Skeletal muscle tissue (tissue), 4 donors: ENCODE results near the gene DHRS3. TPM values are rescaled to one million over a fixed set of nuclear protein-coding genes. Genes with fewer than 3 reads are reported as not detected.
"Not testable (repeated sequence)": the region's sequence is repeated elsewhere in the genome, so short reads cannot be mapped to it uniquely, and the experiment has no call there.

ENCODE experiments used
- H3K27ac ChIP-seq: one replicate; pipeline ENCODE4 v1.7.0; 2013; ENCODE audit warnings: mild to moderate bottlenecking, low read depth, low read length, inconsistent platforms
- H3K27me3 ChIP-seq, 3 donors: one replicate each; pipeline ENCODE4 v1.7.0; 2013; ENCODE audit warnings: low read length in 3 of 3; ENCODE audit not compliant: control insufficient read depth in 3 of 3, insufficient read depth in 3 of 3
- H3K36me3 ChIP-seq, 3 donors: one replicate each; pipeline ENCODE4 v1.7.0; 2013; ENCODE audit warnings: low read length in 3 of 3; ENCODE audit not compliant: control insufficient read depth in 3 of 3, insufficient read depth in 3 of 3
- H3K4me1 ChIP-seq, 3 donors: one replicate each; pipeline ENCODE4 v1.7.0; 2013; ENCODE audit warnings: low read length in 3 of 3, mild to moderate bottlenecking in 3 of 3; ENCODE audit not compliant: control insufficient read depth in 3 of 3, insufficient read depth in 3 of 3
- H3K4me3 ChIP-seq, 3 donors: one replicate each; pipeline ENCODE4 v1.7.0; 2013; ENCODE audit warnings: low read length in 3 of 3
- H3K9ac ChIP-seq, 3 donors: one replicate each; pipeline ENCODE4 v1.7.0; 2013; ENCODE audit warnings: low read length in 3 of 3, mild to moderate bottlenecking in 3 of 3, moderate library complexity in 2 of 3, low read depth in 1 of 3
- H3K9me3 ChIP-seq, 3 donors: one replicate each; pipeline ENCODE4 v1.7.0; 2013; ENCODE audit warnings: low read length in 3 of 3; ENCODE audit not compliant: control insufficient read depth in 3 of 3
- total RNA-seq: library from RNA; depleted of rRNA; stranded (reverse); fragments of >200 nt; gene quantifications from one replicate; pipeline ENCODE4 v1.2.3, GENCODE V29; 2014
- donor health status: Osteomylitis.

The DHRS3 gene
- total RNA-seq, 1 donor from 2014 or later: 37.6 TPM

- Histone ChIP-seq H3K9ac (peak overlapping the region in 1 of 3 donors; percentile 6), H3K9me3 (no peaks in the 10 kb centered on the region), H3K4me3 (no peak overlapping the region), H3K27me3 (no peaks in the 10 kb centered on the region), H3K36me3 (peaks cover 28 to 40% (median 33%) of the 10 kb centered on the region in 3 donors), H3K4me1 (peaks cover 10 to 20% (median 15%) of the 10 kb centered on the region in 3 donors), H3K27ac (no peak overlapping the region)
Measured at GRCh38 chr1:12567288-12567819, 50.7 kb downstream of the DHRS3 start.

DNA sequence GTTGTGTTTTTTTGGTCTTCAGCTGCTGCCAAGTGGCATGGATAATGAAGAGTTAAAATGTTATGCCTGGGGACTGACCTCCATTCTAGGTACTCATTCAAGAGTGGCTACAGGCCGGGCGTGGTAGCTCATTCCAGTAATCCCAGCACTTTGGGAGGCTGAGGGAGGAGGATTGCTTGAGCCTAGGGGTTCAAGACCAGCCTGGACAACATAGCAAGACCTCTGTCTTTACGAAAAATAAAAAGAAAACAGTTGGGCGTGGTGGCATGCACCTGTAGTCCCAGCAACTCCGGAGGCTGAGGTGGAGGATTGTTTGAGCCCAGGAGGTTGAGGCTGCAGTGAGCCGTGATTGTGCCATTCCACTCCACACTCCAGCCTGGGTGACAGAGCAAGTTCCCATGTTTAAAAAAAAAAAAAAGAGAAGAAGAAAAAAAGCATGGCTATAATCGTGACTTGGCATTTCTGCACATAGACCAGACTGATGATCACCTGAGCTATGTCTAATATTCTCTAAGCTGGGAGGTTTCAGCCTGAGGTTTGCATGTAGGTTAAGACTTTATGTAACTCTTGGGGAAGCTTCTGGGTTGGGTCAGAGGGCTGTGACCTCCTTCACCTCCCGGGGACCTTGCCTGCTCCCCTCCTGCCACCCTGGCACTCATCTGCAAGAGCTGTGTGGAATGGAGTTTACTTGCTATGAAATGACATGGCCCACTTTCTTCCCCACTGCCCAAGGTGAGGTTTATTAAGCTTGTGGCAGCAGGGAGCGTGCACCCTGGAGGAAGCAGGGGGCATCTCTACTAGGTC lies 51.3 kb downstream of the DHRS3 start:
- Histone ChIP-seq H3K36me3 (peaks cover 28 to 40% (median 32%) of the 10 kb centered on the region in 3 donors), H3K9ac (peak overlapping the region in 1 of 3 donors; percentile 6), H3K4me1 (peaks cover 10 to 20% (median 15%) of the 10 kb centered on the region in 3 donors), H3K9me3 (no peaks in the 10 kb centered on the region), H3K27me3 (no peaks in the 10 kb centered on the region), H3K27ac (no peak overlapping the region), H3K4me3 (no peak overlapping the region)

DNA sequence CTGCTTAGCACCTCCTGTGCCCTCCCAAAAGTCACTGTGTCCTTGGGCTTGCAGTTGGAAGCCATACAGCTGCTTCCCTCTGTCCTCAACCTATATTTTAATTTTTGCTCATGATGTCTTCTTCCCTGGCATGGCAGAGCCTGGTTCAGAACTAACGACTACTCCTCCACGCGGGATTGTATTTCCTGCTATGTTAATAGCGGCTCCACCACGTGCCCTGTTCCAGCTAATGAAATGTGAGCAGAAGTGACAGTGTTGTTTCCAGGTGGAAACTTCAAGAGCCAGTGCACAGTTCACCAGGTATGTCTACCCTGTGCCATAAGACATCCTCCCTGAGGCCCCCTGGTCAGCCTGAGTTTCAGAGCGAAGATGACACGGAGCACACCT lies 52.1 kb downstream of the DHRS3 start:
- Histone ChIP-seq H3K27ac (peak overlapping the region; percentile 2), H3K4me1 (peaks cover 10 to 20% (median 15%) of the 10 kb centered on the region in 3 donors), H3K9ac (no peak overlapping the region), H3K4me3 (no peak overlapping the region), H3K27me3 (no peaks in the 10 kb centered on the region), H3K36me3 (peaks cover 25 to 35% (median 29%) of the 10 kb centered on the region in 3 donors), H3K9me3 (no peaks in the 10 kb centered on the region)

DNA sequence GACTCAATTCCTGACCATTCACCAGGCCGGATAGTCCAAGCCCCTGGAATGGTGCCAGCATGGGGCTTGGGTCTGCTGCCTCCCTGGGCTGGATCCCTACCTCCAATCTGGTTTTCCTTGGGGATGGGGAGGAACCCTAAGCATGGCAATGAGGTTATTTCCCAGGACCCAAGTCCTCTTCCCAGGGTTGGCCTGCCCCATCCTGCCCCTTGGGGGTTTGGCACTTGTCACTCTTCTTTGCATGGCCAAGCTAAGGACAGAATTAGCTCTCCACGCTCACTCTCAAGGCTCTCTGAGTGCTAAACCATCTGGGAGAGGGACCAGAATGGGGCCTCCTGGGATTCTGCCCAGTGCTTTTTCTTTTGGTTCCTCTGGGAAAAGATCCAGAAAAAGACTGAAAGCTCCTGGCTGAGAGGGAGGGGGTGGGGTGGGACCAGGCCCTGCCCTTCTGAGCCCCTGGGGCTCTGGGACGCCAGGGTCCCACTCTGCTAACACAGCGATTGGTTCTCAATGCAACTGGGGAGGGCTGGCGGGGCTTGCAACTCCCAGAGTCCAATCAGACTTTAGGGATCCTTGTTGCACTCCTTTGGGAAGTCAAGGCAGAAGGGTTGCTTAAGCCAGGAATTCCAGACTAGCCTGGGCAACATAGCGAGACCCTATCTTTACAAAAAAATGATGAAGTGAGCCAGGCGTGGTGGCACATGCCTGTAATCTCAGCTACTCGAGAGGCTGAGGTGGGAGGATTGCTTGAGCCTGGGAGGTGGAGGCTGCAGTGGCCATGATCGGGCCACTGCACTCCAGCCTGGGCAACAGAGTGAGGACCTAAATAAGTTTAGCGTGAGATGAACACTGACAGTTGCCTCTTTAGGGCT lies 52.7 kb downstream of the DHRS3 start:
- no peaks in the 10 kb centered on the region for H3K9me3 ChIP-seq

GRCh38 chr1:12564251-12564650 lies 53.8 kb downstream of the DHRS3 start:
- Histone ChIP-seq H3K36me3 (peaks cover 13 to 23% (median 17%) of the 10 kb centered on the region in 3 donors), H3K4me1 (peaks cover 10 to 20% (median 15%) of the 10 kb centered on the region in 3 donors)
- not testable (repeated sequence) for H3K27ac ChIP-seq, H3K9me3 ChIP-seq, H3K4me3 ChIP-seq, H3K27me3 ChIP-seq, H3K9ac ChIP-seq

More for the DNA sequence above, 52.7 kb downstream of the DHRS3 start:
- Histone ChIP-seq H3K4me3 (peak overlapping the region in 1 of 3 donors; percentile 41), H3K9ac (peak overlapping the region in 1 of 3 donors; percentile 16), H3K36me3 (peaks cover 19 to 28% (median 23%) of the 10 kb centered on the region in 3 donors), H3K4me1 (peaks cover 10 to 20% (median 15%) of the 10 kb centered on the region in 3 donors), H3K27me3 (no peaks in the 10 kb centered on the region), H3K27ac (peak overlapping the region; percentile 2)

GRCh38 chr1:12562955-12563576 lies 54.9 kb downstream of the DHRS3 start:
- Histone ChIP-seq H3K9me3 (no peaks in the 10 kb centered on the region), H3K36me3 (peaks cover 11 to 16% (median 14%) of the 10 kb centered on the region in 3 donors), H3K4me1 (peaks cover 14 to 22% (median 15%) of the 10 kb centered on the region in 3 donors), H3K9ac (no peak overlapping the region), H3K27ac (no peak overlapping the region), H3K27me3 (no peaks in the 10 kb centered on the region), H3K4me3 (no peak overlapping the region)

DNA sequence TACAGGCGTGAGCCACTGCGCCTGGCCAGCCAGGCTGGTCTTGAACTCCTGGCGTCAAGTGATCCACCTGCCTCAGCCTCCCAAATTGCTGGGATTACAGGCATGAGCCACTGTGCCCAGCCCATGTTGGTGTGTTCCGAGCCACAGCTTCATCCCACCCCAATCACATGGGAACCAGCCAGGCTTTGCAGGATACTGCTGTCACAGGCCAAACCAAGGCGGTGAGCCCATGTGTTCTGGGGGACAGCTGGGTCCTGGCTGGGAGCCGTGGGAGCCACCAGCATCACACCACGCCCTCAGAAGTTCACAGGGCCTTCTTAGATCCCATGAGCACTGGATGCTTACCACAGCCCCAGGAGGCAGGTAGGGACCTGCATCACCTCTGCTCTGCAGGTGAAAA lies 56.9 kb downstream of the DHRS3 start:
- no peak overlapping the region for H3K9ac ChIP-seq
- peaks cover 0 to under 1% (median 0%) of the 10 kb centered on the region in 3 donors for H3K36me3 ChIP-seq
- H3K4me1 ChIP-seq: peaks cover 28 to 33% (median 29%) of the 10 kb centered on the region in 3 donors
- no peaks in the 10 kb centered on the region for H3K27me3 ChIP-seq
- H3K4me3 ChIP-seq: no peak overlapping the region
- no peaks in the 10 kb centered on the region for H3K9me3 ChIP-seq
- no peak overlapping the region for H3K27ac ChIP-seq

- peaks cover 35 to 46% (median 45%) of the 10 kb centered on the region in 3 donors for H3K4me1 ChIP-seq
- peak overlapping the region; percentile 34 to 84 (median 53) for H3K9ac ChIP-seq
- H3K9me3 ChIP-seq: no peaks in the 10 kb centered on the region
- H3K27me3 ChIP-seq: no peaks in the 10 kb centered on the region
- H3K36me3 ChIP-seq: no peaks in the 10 kb centered on the region
- H3K27ac ChIP-seq: peak overlapping the region; percentile 91
- no peak overlapping the region for H3K4me3 ChIP-seq
Measured at GRCh38 chr1:12556957-12557935, 60.8 kb downstream of the DHRS3 start.
